Measurements from ENCODE around the gene ADSS2.

GRCh38 chr1:244427647-244428046, 24.1 kb downstream of the ADSS2 start:
- TF ChIP-seq KDM1A (IDR thresholded peaks at IDR 0.05; ENCODE audit: low read depth) (no peak), CBX2 (IDR thresholded peaks at IDR 0.05; ENCODE audit: borderline replicate concordance, low read depth) (no peak), MYC (IDR thresholded peaks at IDR 0.05; ENCODE audit: borderline replicate concordance, low read length) (no peak), CEBPB (IDR thresholded peaks at IDR 0.05) (no peak), RAD21 (conservative IDR thresholded peaks at IDR 0.05 in 1 of 2, IDR thresholded peaks at IDR 0.05 in 1 of 2) (no peak), MAX (IDR thresholded peaks at IDR 0.05) (no peak), ESRRA (IDR thresholded peaks at IDR 0.05; ENCODE audit: borderline replicate concordance, low read length) (no peak), SREBF2 (IDR thresholded peaks at IDR 0.05) (no peak), JUN (IDR thresholded peaks at IDR 0.05) (no peak), POLR2A (IDR thresholded peaks at IDR 0.05; ENCODE audit: low read length) (no peak), RARB (CRISPR knock-in tag; IDR thresholded peaks at IDR 0.05) (no peak), REST (IDR thresholded peaks at IDR 0.05) (no peak)
- TF ChIP-seq, protein P1, sequence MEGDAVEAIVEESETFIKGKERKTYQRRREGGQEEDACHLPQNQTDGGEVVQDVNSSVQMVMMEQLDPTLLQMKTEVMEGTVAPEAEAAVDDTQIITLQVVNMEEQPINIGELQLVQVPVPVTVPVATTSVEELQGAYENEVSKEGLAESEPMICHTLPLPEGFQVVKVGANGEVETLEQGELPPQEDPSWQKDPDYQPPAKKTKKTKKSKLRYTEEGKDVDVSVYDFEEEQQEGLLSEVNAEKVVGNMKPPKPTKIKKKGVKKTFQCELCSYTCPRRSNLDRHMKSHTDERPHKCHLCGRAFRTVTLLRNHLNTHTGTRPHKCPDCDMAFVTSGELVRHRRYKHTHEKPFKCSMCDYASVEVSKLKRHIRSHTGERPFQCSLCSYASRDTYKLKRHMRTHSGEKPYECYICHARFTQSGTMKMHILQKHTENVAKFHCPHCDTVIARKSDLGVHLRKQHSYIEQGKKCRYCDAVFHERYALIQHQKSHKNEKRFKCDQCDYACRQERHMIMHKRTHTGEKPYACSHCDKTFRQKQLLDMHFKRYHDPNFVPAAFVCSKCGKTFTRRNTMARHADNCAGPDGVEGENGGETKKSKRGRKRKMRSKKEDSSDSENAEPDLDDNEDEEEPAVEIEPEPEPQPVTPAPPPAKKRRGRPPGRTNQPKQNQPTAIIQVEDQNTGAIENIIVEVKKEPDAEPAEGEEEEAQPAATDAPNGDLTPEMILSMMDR (IDR thresholded peaks at IDR 0.05) = no peak
